ENCODE measurements around the gene TRERF1.

DNA sequence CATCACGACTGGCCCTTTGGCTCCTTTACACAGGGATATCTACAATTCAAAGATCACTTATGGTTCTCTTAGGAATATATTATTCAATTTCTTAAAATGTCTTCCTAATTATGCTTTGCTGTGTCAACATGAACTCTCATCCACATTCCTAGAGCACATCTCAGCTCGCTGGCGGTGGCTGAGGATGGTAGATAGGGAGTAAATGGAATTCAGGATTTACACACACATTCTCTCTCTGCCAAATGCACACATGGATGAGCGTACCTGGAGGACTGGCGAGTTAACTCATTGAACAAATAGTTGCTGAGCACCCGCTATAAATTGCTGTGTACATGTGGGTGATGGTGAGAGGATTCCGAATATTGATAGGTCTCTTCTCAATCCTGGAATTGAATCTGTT, 229.3 kb downstream of the TRERF1 start:
- no peak for TF ChIP-seq ETS1 (IDR thresholded peaks at IDR 0.05)
- TF ChIP-seq CTCF (conservative IDR thresholded peaks at IDR 0.05; ENCODE audit: low read depth in 2 of 2) = no peak
- TF ChIP-seq EZH2phosphoT487 (IDR thresholded peaks at IDR 0.05; ENCODE audit: unreplicated experiment) = no peak
- no peak for TF ChIP-seq JUNB (IDR thresholded peaks at IDR 0.05; ENCODE audit: unreplicated experiment)
- TF ChIP-seq STAT1 (IDR thresholded peaks at IDR 0.05; ENCODE audit: unreplicated experiment) = no peak
- no peak for TF ChIP-seq EZH2 (IDR thresholded peaks at IDR 0.05; ENCODE audit: low read depth, unreplicated experiment)
- no peak for TF ChIP-seq CREB1 (CRISPR knock-in tag; IDR thresholded peaks at IDR 0.05; ENCODE audit: low read depth)

Data from GM23338 (cell line).